RWPE1 (cell line): ENCODE data around the gene TPM1.
A peak's percentile ranks its signal among the peaks of the same experiment; 100 is the strongest.

Experiments used
- CTCF ChIA-PET: fragments of 350-600 bp; sonication (Branson Sonifier 250); formaldehyde crosslinking; extraction: SDS; loops from one replicate; lab custom pipeline; 2021; lab: Yijun Ruan, JAX
- POLR2A ChIA-PET: fragments of 400-600 bp; formaldehyde crosslinking; extraction: SDS; loops from one replicate; lab custom pipeline; 2020; ENCODE audit warnings: antibody characterized with exemption; ENCODE audit not compliant: low non-redundant PET; lab: Yijun Ruan, JAX
- DNase-seq: peaks from one replicate; pipeline ENCODE4 v3.0.0; 2012; ENCODE audit warnings: low spot score
- H3K27ac ChIP-seq: fragments of 450-650 bp; 2 replicates; pipeline ENCODE4 v1.5.1; 2017
- CTCF ChIP-seq: fragments of 450-650 bp; conservative IDR thresholded peaks from 2 replicates; pipeline ENCODE4 v1.5.1; 2017; ENCODE audit warnings: low read depth, mild to moderate bottlenecking

The TPM1 gene

DNA sequence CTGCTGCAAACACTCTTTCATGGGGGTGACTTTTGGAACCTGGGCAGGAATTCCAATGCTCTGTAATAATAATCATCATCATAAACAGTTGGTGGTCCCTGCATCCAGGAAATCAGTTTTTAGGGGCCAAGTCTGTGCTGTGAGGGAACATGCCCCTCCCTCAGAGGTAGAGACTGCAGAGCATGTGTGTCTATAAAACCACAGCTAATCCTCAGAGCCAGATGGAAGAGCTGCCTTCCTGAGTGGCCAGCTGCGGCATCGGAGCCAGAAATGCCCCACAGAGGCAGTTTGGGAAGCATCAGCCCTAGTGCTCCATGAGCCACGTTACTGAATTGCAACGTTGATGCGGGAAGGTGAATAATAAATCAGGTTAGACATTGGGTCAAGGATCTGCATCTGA, 12.9 kb upstream of the TPM1 start:
- CTCF ChIA-PET = interaction anchor here (1.5 kb wide), 1 partner anchor 18 kb away, joined by 3 read pairs; no protein-coding TSS in a partner anchor
- POLR2A ChIA-PET = no interaction called here
- TF ChIP-seq CTCF = no peak
- DNase-seq = no peak
- no peak overlapping the region for H3K27ac ChIP-seq

DNA sequence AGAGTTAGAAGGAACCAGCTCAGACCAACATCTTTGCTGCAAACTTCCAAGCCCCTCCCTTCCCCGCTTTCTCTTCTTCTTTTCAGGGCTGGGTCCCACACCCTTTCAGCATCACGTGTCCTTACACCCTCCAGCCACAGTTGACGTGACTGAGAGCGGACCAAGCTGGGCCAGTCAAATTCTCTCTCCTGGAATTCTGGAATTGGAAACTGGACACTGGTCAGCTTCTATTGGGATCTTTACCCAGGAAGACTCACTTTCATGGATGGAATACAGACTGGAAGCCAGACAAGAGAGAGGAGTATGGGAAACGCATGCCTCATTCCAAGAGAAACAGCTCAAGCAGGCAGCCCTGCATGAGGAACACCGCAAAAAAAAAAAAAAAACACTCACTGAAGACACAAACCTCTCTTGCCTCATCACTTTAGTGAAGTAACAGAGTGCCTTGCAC, 12.4 kb upstream of the TPM1 start:
- ChIA-PET POLR2A (no interaction called here), CTCF (interaction anchor here (1.5 kb wide), 1 partner anchor 18 kb away, joined by 3 read pairs; no protein-coding TSS in a partner anchor)
- no peak for DNase-seq

DNA sequence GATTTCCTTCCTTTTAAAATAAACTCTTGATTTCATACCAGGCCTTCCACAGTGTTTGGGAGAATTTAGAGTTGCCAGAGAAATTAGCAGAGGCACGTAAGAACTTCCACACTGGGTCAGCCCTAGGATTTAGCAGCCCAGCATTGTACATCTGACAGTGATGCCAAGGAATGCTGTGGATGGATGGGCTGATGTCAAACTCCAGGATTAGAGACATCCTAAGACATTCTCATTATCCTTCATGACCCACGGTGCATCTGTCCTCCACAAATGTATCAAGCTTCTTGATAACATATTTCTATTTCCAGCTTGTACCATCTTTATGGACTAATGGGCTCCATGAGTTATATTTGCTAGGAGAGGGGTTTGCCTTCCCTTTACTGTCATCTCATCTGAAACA, 8.0 kb upstream of the TPM1 start:
- POLR2A ChIA-PET = no interaction called here
- CTCF ChIA-PET = no interaction called here
- no peak overlapping the region for H3K27ac ChIP-seq
- TF ChIP-seq CTCF = no peak
- DNase-seq = no peak

More for the DNA sequence above, 12.4 kb upstream of the TPM1 start:
- TF ChIP-seq CTCF = no peak
- H3K27ac ChIP-seq = no peak overlapping the region

DNA sequence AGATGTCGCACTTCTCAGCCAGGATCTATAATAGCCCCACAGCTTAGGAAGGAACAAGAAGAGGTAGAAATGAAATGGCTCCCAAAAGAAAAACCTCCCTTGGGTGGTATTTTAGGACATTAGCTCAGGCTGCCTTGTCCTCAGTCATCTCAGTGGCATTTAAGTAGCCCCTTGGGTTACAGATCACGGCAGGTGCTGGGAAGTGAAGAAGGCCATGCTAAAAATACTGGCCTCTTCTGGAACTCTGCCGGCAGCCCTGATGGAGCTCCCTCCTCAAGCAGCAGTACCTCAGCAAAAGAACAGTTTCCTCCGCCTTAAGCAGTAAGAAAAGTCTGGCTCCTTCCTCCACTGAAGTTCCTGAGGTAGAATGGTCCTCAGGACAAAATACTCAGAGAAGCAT, 7.3 kb upstream of the TPM1 start:
- DNase-seq = no peak
- H3K27ac ChIP-seq = no peak overlapping the region
- ChIA-PET CTCF (interaction anchor here (1.0 kb wide), 1 partner anchor 13 kb away, joined by 4 read pairs; no protein-coding TSS in a partner anchor), POLR2A (no interaction called here)
- TF ChIP-seq CTCF = no peak

DNA sequence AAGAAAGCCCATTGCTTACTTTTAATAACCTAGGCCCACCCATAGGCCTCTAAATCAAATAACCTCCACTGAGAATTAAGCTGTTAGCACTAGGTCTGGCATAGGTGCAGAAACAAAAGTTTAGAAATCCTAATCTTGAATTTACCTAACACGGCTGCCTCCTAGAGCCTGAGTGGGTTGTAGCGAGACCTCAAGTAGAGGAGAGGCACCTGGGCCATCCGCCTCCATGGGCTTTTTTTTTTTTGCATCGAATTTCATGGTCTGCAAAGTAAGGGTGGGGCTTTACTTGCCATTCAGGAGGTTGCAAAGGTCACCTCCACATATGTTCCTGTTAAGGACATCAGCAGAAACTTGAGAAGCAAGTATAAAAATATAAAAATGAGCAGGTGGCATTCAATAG, 6.6 kb upstream of the TPM1 start:
- no peak for TF ChIP-seq CTCF
- no peak for DNase-seq
- H3K27ac ChIP-seq = no peak overlapping the region
- CTCF ChIA-PET = interaction anchor here (0.7 to 1.0 kb wide), 3 partner anchors 11 to 101 kb away, joined by 3 to 4 read pairs (median 4); no protein-coding TSS in a partner anchor
- POLR2A ChIA-PET = no interaction called here

DNA sequence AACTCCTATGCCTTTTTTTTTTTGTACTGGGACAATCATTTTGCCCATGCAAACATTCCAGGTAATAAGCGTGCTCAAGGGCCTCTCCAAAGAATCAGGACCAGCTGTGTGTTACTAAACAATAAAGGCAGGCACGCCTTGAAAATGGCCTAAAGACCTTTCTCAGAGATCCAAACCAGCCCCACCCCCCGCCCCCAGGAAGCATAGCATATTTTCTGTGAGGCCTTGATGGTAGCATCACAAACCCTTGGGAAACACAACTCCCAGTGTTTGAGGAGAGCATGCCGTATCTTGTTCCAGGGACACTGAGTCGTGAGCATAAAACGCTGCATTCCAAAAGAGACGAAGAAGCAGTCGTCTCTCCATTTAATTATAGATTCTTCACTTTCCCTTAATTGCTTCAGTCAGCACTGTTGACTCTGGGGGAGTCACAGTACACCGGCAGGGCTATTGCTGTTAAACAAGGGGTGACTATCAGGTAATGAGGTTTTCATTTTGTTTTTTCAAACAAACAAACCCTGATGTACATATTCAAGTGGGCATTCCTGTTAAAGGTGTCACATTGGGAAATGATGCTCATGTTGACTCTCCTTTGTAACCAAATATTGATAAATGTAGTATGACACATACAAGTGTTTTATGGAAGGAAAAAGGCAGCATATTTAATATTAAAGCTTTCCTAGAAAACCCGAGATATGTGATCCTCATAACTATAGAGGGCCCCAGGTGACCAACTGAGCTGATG, 4.4 kb upstream of the TPM1 start:
- POLR2A ChIA-PET = interaction anchor here (0.6 to 0.7 kb wide), 2 partner anchors 8 to 10 kb away, joined by 3 to 4 read pairs; no protein-coding TSS in a partner anchor
- DNase-seq = peak; percentile 77
- TF ChIP-seq CTCF = no peak
- H3K27ac ChIP-seq = no peak overlapping the region
- CTCF ChIA-PET = interaction anchor here (1.0 to 1.7 kb wide), 3 partner anchors 9 to 10 kb away, joined by 3 to 8 read pairs (median 4); no protein-coding TSS in a partner anchor
